Measurements from ENCODE around the gene FBXO8. TPM values are rescaled to one million over a fixed set of nuclear protein-coding genes. Genes with fewer than 3 reads are reported as not detected.

The FBXO8 gene
- total RNA-seq, 4 donors from 2014 or later = 24.8 to 36.3 (median 30.2) TPM

DNA sequence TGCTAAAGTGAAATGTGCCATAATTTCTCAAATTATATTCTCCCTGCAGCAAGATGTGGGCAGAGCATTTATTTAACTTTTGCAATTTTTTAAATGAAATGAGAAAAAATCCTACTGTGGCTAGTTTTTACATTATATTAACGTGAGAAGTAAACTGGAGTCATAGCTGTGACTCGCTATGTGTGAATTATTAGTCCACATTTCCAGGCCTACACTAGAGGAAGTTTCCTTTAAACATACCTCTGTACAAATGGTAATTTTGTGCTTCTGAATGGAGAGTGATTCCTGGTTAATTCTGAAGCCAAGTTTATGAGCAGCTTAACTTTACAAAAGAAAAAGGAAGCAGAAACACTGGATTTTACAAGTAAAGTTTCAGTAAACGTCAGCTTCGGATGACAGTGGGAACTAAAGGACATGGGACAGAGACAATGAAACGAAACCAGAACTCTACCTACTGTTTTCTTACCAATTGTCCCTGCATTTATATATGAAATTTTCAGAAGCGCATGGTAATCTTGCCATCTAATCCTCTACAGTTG, 72.4 kb downstream of the FBXO8 start:
- no peak overlapping the region for H3K4me3 ChIP-seq

DNA sequence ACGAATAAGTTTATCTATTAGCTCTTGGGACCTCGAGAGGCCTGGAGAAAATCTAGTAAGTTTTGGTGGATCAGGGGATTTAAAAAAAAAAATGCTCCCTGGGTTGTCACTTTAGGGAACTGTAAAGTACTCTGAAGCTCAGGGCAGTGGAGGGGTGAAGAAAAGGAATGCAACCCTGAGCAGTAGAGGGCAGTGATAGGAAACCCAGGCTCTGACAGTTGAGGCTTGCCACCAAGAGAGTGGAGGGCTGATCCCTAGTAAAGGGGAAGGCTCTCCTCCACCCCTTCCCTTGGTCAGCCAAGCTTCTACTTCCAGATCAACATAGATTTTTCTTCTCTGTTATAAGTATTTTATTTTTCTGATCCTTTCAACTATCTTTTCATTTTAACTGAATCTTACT, 73.1 kb downstream of the FBXO8 start:
- DNase-seq = no peak
- Histone ChIP-seq H3K27ac (no peak overlapping the region), H3K4me3 (no peak overlapping the region), H3K4me1 (peaks cover 0 to 11% (median 0%) of the 10 kb centered on the region in 4 donors), H3K27me3 (peaks cover 0 to 21% of the 10 kb centered on the region in 2 donors), H3K36me3 (no peaks in the 10 kb centered on the region), H3K9me3 (no peaks in the 10 kb centered on the region)
- no peak for TF ChIP-seq POLR2A (IDR thresholded peaks at IDR 0.05)
- TF ChIP-seq, protein P1, sequence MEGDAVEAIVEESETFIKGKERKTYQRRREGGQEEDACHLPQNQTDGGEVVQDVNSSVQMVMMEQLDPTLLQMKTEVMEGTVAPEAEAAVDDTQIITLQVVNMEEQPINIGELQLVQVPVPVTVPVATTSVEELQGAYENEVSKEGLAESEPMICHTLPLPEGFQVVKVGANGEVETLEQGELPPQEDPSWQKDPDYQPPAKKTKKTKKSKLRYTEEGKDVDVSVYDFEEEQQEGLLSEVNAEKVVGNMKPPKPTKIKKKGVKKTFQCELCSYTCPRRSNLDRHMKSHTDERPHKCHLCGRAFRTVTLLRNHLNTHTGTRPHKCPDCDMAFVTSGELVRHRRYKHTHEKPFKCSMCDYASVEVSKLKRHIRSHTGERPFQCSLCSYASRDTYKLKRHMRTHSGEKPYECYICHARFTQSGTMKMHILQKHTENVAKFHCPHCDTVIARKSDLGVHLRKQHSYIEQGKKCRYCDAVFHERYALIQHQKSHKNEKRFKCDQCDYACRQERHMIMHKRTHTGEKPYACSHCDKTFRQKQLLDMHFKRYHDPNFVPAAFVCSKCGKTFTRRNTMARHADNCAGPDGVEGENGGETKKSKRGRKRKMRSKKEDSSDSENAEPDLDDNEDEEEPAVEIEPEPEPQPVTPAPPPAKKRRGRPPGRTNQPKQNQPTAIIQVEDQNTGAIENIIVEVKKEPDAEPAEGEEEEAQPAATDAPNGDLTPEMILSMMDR (IDR thresholded peaks at IDR 0.05) = no peak

More for the DNA sequence above, 72.4 kb downstream of the FBXO8 start:
- Histone ChIP-seq H3K27me3 (peaks cover 0 to 22% of the 10 kb centered on the region in 2 donors), H3K4me1 (peaks cover 0 to 11% (median 0%) of the 10 kb centered on the region in 4 donors), H3K27ac (no peak overlapping the region), H3K9me3 (no peaks in the 10 kb centered on the region), H3K36me3 (no peaks in the 10 kb centered on the region)
- DNase-seq = no peak
- TF ChIP-seq, protein P1 (IDR thresholded peaks at IDR 0.05) = no peak
- no peak for TF ChIP-seq POLR2A (IDR thresholded peaks at IDR 0.05)

DNA sequence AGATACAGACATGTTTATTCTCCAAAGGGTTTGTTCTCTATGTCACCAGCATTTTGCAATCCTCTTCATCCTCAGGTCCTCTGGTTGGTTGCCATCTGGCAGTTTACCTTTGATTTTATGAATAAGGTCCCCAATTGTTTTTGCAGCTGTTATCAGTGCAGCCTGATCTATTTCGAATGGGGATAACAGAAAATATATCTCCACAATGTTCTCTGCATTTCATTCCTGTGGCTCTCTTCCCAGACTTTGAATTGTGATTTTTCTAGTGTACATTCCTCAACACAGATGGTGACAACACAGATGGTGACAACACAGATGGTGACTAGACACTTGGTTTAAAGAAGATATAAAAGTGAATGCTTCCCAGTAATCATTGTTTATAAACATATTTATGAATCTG, 74.1 kb downstream of the FBXO8 start:
- Histone ChIP-seq H3K4me3 (no peak overlapping the region), H3K4me1 (peaks cover 0 to 5% (median 0%) of the 10 kb centered on the region in 4 donors), H3K9me3 (no peaks in the 10 kb centered on the region), H3K27me3 (peaks cover 0 to 20% of the 10 kb centered on the region in 2 donors), H3K36me3 (no peaks in the 10 kb centered on the region), H3K27ac (no peak overlapping the region)
- no peak for DNase-seq
- TF ChIP-seq POLR2A (IDR thresholded peaks at IDR 0.05) = no peak
- TF ChIP-seq, protein P1 (IDR thresholded peaks at IDR 0.05) = no peak

DNA sequence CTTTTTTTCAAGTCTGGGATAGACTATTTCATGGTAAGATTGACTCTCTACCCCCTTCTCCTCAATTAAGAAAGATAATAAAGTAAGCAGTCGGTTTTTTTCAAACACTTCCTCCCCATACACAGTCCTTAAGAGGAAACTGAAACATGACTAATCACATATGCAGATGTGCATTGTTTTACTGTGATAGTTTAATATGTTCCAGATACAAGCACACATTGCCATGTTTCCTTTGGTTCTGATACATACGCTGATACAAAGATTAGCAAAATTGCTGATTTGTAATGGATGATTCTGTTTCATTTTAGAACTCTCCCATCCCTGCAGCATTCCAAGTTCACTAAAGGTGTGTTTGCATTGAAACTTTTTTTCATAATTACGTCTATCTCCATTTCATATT, 76.1 kb downstream of the FBXO8 start:
- H3K4me3 ChIP-seq = no peak overlapping the region
- H3K4me1 ChIP-seq = no peaks in the 10 kb centered on the region
- TF ChIP-seq, protein P1 (IDR thresholded peaks at IDR 0.05) = no peak
- TF ChIP-seq POLR2A (IDR thresholded peaks at IDR 0.05) = no peak
- DNase-seq = no peak
- H3K36me3 ChIP-seq = no peaks in the 10 kb centered on the region
- H3K9me3 ChIP-seq = no peaks in the 10 kb centered on the region
- peaks cover 0 to 2% of the 10 kb centered on the region in 2 donors for H3K27me3 ChIP-seq
- H3K27ac ChIP-seq = no peak overlapping the region

DNA sequence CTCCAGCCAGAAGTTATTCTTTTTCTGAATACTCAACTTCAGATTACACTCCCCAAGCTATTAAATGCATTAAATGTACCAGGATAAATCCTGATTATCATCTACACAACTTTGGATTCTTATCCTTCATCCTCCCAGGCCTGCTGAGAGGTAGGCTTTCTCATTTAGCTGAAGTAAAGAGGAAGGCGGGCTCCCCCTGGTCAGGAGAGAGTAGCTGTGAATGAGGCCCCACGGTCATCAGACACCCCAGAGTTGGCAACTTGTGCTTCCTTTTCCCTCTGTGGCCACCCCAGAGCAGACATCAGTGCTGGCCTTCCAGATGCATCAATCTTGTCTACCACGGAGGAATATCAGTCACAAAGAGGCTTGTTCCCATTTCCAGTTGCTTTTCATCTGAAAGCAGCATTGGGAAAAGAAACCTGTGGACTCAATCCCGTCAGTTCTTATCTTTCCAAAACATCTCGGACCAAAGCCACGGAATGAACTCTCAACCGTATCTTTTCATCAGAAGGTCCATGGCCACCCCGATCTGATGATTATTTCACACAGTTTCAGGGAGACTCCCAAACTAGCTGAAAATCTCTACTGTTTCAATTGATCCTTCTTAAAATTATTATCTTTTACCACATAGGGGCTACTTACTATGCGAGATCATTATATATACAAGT, 79.2 kb downstream of the FBXO8 start:
- Histone ChIP-seq H3K27ac (no peak overlapping the region), H3K36me3 (no peaks in the 10 kb centered on the region), H3K9me3 (no peaks in the 10 kb centered on the region), H3K4me3 (no peak overlapping the region), H3K4me1 (no peaks in the 10 kb centered on the region), H3K27me3 (no peaks in the 10 kb centered on the region)
- no peak for TF ChIP-seq POLR2A (IDR thresholded peaks at IDR 0.05)
- TF ChIP-seq, protein P1 (IDR thresholded peaks at IDR 0.05) = no peak
- DNase-seq = no peak
